ENCODE results near the gene NGDN. TPM values are rescaled to one million over a fixed set of nuclear protein-coding genes. Genes with fewer than 3 reads are reported as not detected.

NGDN gene
- total and polyA plus RNA-seq, 9 donors = 37.0 to 46.9 (median 39.6) TPM

DNA sequence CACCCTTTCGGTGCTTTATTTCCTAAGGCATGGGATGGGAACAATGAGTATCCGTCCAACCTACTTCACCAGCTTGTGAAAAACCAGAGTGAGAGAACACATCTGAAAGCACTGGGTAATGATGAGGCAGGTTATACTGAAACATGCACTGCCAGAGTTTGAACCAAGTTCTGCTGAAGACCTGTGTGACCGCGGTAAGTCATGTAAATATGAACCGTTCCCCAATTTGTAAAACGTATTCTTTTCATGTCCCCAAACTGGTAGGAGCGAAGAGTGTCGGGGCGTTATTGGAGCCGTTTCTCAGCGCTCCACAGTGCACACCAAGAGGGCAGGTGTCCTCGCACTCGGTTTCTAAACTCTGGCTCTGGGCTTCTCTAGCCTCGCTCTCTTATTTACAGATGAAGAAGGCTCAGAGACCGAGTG lies 788 bp upstream of the NGDN start:
- WGBS (ENCODE audit: insufficient coverage) = 72% methylated on average over 13 of the region's 15 CpGs
- H3K27me3 ChIP-seq (ENCODE audit: control insufficient read depth, insufficient read depth, low read length) = no peaks in the 10 kb centered on the region
- DNase-seq = no peak
- H3K4me1 ChIP-seq (ENCODE audit: control insufficient read depth, insufficient read depth, low read length) = peaks cover 9% of the 10 kb centered on the region
- H3K4me3 ChIP-seq (ENCODE audit: low read length) = peak overlapping the region; percentile 45
- H3K9me3 ChIP-seq (replicated peaks; ENCODE audit: control insufficient read depth, low read depth, low read length) = no peaks in the 10 kb centered on the region
- H3K27ac ChIP-seq (ENCODE audit: low read length) = peak overlapping the region; percentile 92
- H3K36me3 ChIP-seq (ENCODE audit: control insufficient read depth, insufficient read depth, low read length) = peaks cover 22% of the 10 kb centered on the region

DNA sequence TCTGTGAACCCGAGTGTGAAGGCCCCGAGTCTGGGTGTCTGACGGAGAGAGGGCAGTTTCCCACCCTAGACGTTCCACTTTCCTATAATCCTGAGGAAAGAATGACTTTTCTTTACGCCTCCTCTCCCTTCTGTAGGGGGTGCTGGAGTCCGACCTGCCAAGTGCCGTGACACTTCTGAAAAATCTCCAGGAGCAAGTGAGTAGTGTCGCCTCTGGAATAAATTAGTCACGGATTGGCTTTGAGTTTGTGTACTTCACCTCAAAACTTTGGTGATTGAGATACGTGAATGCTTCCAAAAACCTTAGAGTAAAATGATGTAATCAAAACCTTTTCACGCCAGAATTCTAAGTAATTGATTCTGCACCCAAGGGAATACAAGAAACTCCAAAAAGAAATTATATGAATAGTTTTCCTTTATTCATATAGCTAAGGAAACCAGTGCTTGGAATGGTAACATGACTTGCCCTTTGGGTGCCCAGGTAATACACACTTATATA lies 452 bp downstream of the NGDN start:
- Histone ChIP-seq H3K27me3 (ENCODE audit: control insufficient read depth, insufficient read depth, low read length) (no peaks in the 10 kb centered on the region), H3K27ac (ENCODE audit: low read length) (peak overlapping the region; percentile 83), H3K4me3 (ENCODE audit: low read length) (peak overlapping the region; percentile 74), H3K9me3 (replicated peaks; ENCODE audit: control insufficient read depth, low read depth, low read length) (no peaks in the 10 kb centered on the region), H3K36me3 (ENCODE audit: control insufficient read depth, insufficient read depth, low read length) (peaks cover 29% of the 10 kb centered on the region), H3K4me1 (ENCODE audit: control insufficient read depth, insufficient read depth, low read length) (peaks cover 9% of the 10 kb centered on the region)
- no CpG with 5 or more reads among the region's 11 CpGs for WGBS (ENCODE audit: insufficient coverage)
- DNase-seq = no peak

- no peak overlapping the region for H3K27ac ChIP-seq (ENCODE audit: low read length)
- DNase-seq = no peak
- no CpG with 5 or more reads among the region's 1 CpG for WGBS (ENCODE audit: insufficient coverage)
- peaks cover 39% of the 10 kb centered on the region for H3K36me3 ChIP-seq (ENCODE audit: control insufficient read depth, insufficient read depth, low read length)
- H3K4me3 ChIP-seq (ENCODE audit: low read length) = no peak overlapping the region
- H3K27me3 ChIP-seq (ENCODE audit: control insufficient read depth, insufficient read depth, low read length) = no peaks in the 10 kb centered on the region
- peaks cover 9% of the 10 kb centered on the region for H3K4me1 ChIP-seq (ENCODE audit: control insufficient read depth, insufficient read depth, low read length)
- H3K9me3 ChIP-seq (replicated peaks; ENCODE audit: control insufficient read depth, low read depth, low read length) = no peaks in the 10 kb centered on the region
These were observed 1.4 kb downstream of the NGDN start for GRCh38 chr14:23470947-23471346.

DNA sequence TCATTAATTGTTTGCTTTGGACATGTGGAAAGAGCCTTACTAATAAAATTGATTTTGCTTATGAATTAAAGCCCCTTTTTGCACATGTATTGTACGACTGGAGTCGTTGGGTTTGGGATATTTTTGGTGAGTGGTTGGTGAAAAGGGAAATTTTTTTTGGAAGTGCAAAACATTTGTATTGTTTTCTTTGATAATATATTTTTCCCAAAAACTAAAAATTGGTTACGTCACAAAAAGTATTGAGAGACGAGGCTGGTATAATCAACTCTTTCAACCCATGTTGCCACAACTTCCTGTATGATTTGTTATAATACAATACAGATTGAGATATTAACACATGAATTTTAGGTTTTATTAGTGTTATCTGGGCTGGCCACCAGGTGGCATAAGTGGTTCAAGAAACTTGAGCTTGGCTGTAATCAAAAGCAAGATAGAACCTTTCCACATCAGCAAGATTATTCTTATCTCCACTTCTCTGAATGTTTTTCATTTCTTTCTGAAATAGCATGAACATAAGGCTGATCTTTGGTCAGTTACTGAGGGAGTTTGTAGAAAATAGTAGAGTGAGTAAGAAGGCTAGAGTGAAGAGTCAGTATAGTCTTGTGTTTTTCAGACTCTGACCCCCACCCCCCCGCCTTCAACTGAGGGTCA lies 8.7 kb downstream of the NGDN start:
- peak; percentile 66 for DNase-seq
- Histone ChIP-seq H3K36me3 (ENCODE audit: control insufficient read depth, insufficient read depth, low read length) (peaks cover 54% of the 10 kb centered on the region), H3K4me1 (ENCODE audit: control insufficient read depth, insufficient read depth, low read length) (no peaks in the 10 kb centered on the region), H3K4me3 (ENCODE audit: low read length) (no peak overlapping the region), H3K9me3 (replicated peaks; ENCODE audit: control insufficient read depth, low read depth, low read length) (no peaks in the 10 kb centered on the region), H3K27ac (ENCODE audit: low read length) (no peak overlapping the region), H3K27me3 (ENCODE audit: control insufficient read depth, insufficient read depth, low read length) (no peaks in the 10 kb centered on the region)
- no CpG with 5 or more reads among the region's 5 CpGs for WGBS (ENCODE audit: insufficient coverage)

GRCh38 chr14:23481362-23481970 lies 12.0 kb downstream of the NGDN start:
- WGBS (ENCODE audit: insufficient coverage) = 20% methylated on average over 1 of the region's 3 CpGs
- DNase-seq = peak; percentile 37

GRCh38 chr14:23481979-23482822 lies 12.7 kb downstream of the NGDN start:
- H3K4me3 ChIP-seq (ENCODE audit: low read length) = no peak overlapping the region
- WGBS (ENCODE audit: insufficient coverage) = 26% methylated on average over 3 of the region's 7 CpGs
- DNase-seq = no peak
- H3K27ac ChIP-seq (ENCODE audit: low read length) = no peak overlapping the region
- peaks cover 50% of the 10 kb centered on the region for H3K36me3 ChIP-seq (ENCODE audit: control insufficient read depth, insufficient read depth, low read length)
- no peaks in the 10 kb centered on the region for H3K27me3 ChIP-seq (ENCODE audit: control insufficient read depth, insufficient read depth, low read length)
- H3K9me3 ChIP-seq (replicated peaks; ENCODE audit: control insufficient read depth, low read depth, low read length) = no peaks in the 10 kb centered on the region
- H3K4me1 ChIP-seq (ENCODE audit: control insufficient read depth, insufficient read depth, low read length) = no peaks in the 10 kb centered on the region

More at GRCh38 chr14:23481362-23481970, 12.0 kb downstream of the NGDN start:
- H3K27ac ChIP-seq (ENCODE audit: low read length) = no peak overlapping the region
- H3K4me3 ChIP-seq (ENCODE audit: low read length) = no peak overlapping the region
- peaks cover 51% of the 10 kb centered on the region for H3K36me3 ChIP-seq (ENCODE audit: control insufficient read depth, insufficient read depth, low read length)
- no peaks in the 10 kb centered on the region for H3K9me3 ChIP-seq (replicated peaks; ENCODE audit: control insufficient read depth, low read depth, low read length)
- no peaks in the 10 kb centered on the region for H3K4me1 ChIP-seq (ENCODE audit: control insufficient read depth, insufficient read depth, low read length)
- H3K27me3 ChIP-seq (ENCODE audit: control insufficient read depth, insufficient read depth, low read length) = no peaks in the 10 kb centered on the region

GRCh38 chr14:23482823-23483148 lies 13.3 kb downstream of the NGDN start:
- Histone ChIP-seq H3K4me3 (ENCODE audit: low read length) (no peak overlapping the region), H3K9me3 (replicated peaks; ENCODE audit: control insufficient read depth, low read depth, low read length) (no peaks in the 10 kb centered on the region), H3K27ac (ENCODE audit: low read length) (no peak overlapping the region), H3K27me3 (ENCODE audit: control insufficient read depth, insufficient read depth, low read length) (no peaks in the 10 kb centered on the region), H3K36me3 (ENCODE audit: control insufficient read depth, insufficient read depth, low read length) (peaks cover 46% of the 10 kb centered on the region), H3K4me1 (ENCODE audit: control insufficient read depth, insufficient read depth, low read length) (no peaks in the 10 kb centered on the region)
- no peak for DNase-seq

- H3K36me3 ChIP-seq (ENCODE audit: control insufficient read depth, insufficient read depth, low read length) = peaks cover 45% of the 10 kb centered on the region
These were observed 13.8 kb downstream of the NGDN start for GRCh38 chr14:23483236-23483854.

GRCh38 chr14:23485326-23485725 lies 15.8 kb downstream of the NGDN start:
- H3K4me3 ChIP-seq (ENCODE audit: low read length) = no peak overlapping the region
- WGBS (ENCODE audit: insufficient coverage) = no CpG with 5 or more reads among the region's 4 CpGs
- DNase-seq = no peak
- H3K27me3 ChIP-seq (ENCODE audit: control insufficient read depth, insufficient read depth, low read length) = no peaks in the 10 kb centered on the region
- H3K27ac ChIP-seq (ENCODE audit: low read length) = no peak overlapping the region
- H3K4me1 ChIP-seq (ENCODE audit: control insufficient read depth, insufficient read depth, low read length) = no peaks in the 10 kb centered on the region
- peaks cover 42% of the 10 kb centered on the region for H3K36me3 ChIP-seq (ENCODE audit: control insufficient read depth, insufficient read depth, low read length)
- H3K9me3 ChIP-seq (replicated peaks; ENCODE audit: control insufficient read depth, low read depth, low read length) = no peaks in the 10 kb centered on the region

More at GRCh38 chr14:23483236-23483854, 13.8 kb downstream of the NGDN start:
- Histone ChIP-seq H3K27me3 (ENCODE audit: control insufficient read depth, insufficient read depth, low read length) (no peaks in the 10 kb centered on the region), H3K27ac (ENCODE audit: low read length) (no peak overlapping the region), H3K4me3 (ENCODE audit: low read length) (no peak overlapping the region), H3K9me3 (replicated peaks; ENCODE audit: control insufficient read depth, low read depth, low read length) (no peaks in the 10 kb centered on the region), H3K4me1 (ENCODE audit: control insufficient read depth, insufficient read depth, low read length) (no peaks in the 10 kb centered on the region)
- no peak for DNase-seq
- 37% methylated on average over 7 of the region's 9 CpGs for WGBS (ENCODE audit: insufficient coverage)

GRCh38 chr14:23486036-23486435 lies 16.5 kb downstream of the NGDN start:
- peaks cover 40% of the 10 kb centered on the region for H3K36me3 ChIP-seq (ENCODE audit: control insufficient read depth, insufficient read depth, low read length)
- no peak overlapping the region for H3K4me3 ChIP-seq (ENCODE audit: low read length)
- DNase-seq = no peak
- no peak overlapping the region for H3K27ac ChIP-seq (ENCODE audit: low read length)
- WGBS (ENCODE audit: insufficient coverage) = 60% methylated on average over 1 of the region's 2 CpGs
- no peaks in the 10 kb centered on the region for H3K27me3 ChIP-seq (ENCODE audit: control insufficient read depth, insufficient read depth, low read length)
- H3K4me1 ChIP-seq (ENCODE audit: control insufficient read depth, insufficient read depth, low read length) = no peaks in the 10 kb centered on the region
- H3K9me3 ChIP-seq (replicated peaks; ENCODE audit: control insufficient read depth, low read depth, low read length) = no peaks in the 10 kb centered on the region
